NCI-H2227 treated with DMSO at 0.1 percent for 48 hours (cell line): ENCODE measurements around the gene GNB1.

Experiments
- DNase-seq: peaks from one replicate; lab custom pipeline; 2025; lab: John Stamatoyannopoulos, UW

Gene GNB1

GRCh38 chr1:1781526-1781903 is 109.4 kb downstream of the GNB1 start:
- DNase-seq: no peak

GRCh38 chr1:1780598-1781525 is 110.0 kb downstream of the GNB1 start:
- DNase-seq: no peak

- DNase-seq: no peak
These were observed 110.9 kb downstream of the GNB1 start for GRCh38 chr1:1779691-1780597.

GRCh38 chr1:1779320-1779675 is 111.6 kb downstream of the GNB1 start:
- no peak for DNase-seq

GRCh38 chr1:1778663-1779319 is 112.1 kb downstream of the GNB1 start:
- peak; percentile 45 for DNase-seq

- DNase-seq: peak; percentile 40
These were observed 112.8 kb downstream of the GNB1 start, which contains the start of gene NADK for GRCh38 chr1:1777950-1778662. Gene NADK (minus strand): TSS chr1:1778470. CDS start chr1:1765406, 13,064 bp downstream.

GRCh38 chr1:1777583-1777899 is 113.3 kb downstream of the GNB1 start:
- no peak for DNase-seq

- no peak for DNase-seq
These were observed 114.0 kb downstream of the GNB1 start for GRCh38 chr1:1776672-1777582.

GRCh38 chr1:1775327-1776226 is 115.3 kb downstream of the GNB1 start:
- DNase-seq: no peak

GRCh38 chr1:1773874-1774273 is 117.0 kb downstream of the GNB1 start:
- DNase-seq: no peak

- no peak for DNase-seq
These were observed 119.8 kb downstream of the GNB1 start for GRCh38 chr1:1771096-1771495.

GRCh38 chr1:1770102-1770501 is 120.8 kb downstream of the GNB1 start:
- DNase-seq: no peak

GRCh38 chr1:1768249-1768992 is 122.5 kb downstream of the GNB1 start:
- no peak for DNase-seq

GRCh38 chr1:1764876-1765470 is 125.9 kb downstream of the GNB1 start:
- no peak for DNase-seq

GRCh38 chr1:1763657-1764621 is 126.9 kb downstream of the GNB1 start:
- no peak for DNase-seq

GRCh38 chr1:1761504-1762376 is 129.1 kb downstream of the GNB1 start:
- no peak for DNase-seq
